NCI-H510A (cell line): Measurements from ENCODE around the gene OR2L5.

Experiments used
- DNase-seq: peaks from one replicate; lab custom pipeline; 2025; lab: John Stamatoyannopoulos, UW

OR2L5 gene, protein sequence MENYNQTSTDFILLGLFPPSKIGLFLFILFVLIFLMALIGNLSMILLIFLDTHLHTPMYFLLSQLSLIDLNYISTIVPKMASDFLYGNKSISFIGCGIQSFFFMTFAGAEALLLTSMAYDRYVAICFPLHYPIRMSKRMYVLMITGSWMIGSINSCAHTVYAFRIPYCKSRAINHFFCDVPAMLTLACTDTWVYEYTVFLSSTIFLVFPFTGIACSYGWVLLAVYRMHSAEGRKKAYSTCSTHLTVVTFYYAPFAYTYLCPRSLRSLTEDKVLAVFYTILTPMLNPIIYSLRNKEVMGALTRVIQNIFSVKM

DNA sequence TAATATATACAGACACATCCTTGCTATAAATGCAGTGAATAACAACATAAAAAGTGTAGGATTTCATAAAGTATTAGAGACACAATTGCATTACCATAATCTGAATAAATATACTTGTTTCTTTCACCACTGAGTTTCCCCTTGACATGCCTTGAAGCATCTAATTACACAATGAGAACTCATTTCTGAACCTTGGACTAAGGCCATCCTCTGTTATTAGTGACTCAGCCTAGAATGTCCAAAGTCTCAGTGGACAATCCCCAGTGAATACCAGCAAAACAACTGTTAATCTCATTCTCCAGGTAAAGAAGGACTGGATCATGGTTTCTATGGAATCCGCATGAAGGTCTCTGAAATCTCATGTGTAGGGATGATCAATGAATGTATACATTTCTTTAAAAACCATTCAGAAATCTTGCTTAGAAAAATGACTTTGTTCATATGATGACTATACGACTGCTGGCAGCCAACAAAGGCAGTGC lies at the start of gene OR2L5:
Gene OR2L5 (plus strand): TSS at position 432 of the 482 bp plus-strand sequence. CDS start 8,288 bp downstream, outside the sequence.
- DNase-seq: no peak

DNA sequence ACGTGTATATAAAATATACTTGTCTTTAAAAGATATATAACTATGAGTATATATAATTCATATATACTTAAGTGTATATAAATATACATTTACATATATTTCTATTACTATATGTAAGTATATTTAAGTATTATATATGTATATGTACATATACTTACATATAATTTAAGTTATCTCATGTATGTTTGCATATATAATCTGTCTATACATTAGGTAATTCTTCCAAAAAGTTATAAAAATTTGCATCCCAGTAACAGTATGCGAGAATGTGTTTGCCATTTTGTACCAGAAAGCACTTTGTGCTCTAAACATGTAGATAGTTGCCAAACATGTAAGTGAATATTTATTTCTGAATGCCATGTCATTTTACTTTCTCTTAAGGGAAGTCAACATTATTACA lies 48.5 kb upstream of the OR2L5 start, which contains the start of gene OR2AK2:
Gene OR2AK2 (plus strand): TSS at position 301 of the 400 bp plus-strand sequence. CDS start 144 bp downstream, outside the sequence.
- DNase-seq: no peak

DNA sequence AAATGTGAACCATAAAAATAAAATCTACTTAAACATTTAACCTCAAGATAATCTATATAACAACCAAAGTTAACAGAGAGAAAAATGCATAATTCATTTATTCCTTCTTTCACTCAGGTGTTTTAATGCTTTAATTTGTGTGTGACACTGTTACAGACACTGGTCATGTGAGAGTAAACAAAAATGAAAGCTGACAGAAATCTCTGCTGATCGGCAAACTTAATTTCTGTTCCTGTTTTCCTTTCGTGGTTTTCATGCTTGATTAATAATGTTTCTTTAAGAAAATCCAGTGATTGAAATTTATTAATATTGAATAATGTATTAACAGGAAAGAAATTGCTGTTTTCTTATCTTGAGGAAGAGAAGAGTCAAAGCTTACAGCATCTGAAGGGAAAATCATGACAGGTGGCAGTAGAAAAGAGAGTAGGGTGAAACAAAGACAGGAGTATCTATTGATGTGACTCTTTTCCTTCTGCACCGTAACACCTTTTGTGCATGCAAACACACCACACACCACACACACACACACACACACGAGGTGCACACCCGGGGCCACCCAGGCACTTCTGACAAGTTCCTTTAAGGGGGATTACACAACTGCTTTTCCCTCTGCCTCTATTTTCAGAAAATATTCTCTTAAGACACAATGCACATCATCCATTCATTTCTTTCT lies 46.8 kb upstream of the OR2L5 start:
- no peak for DNase-seq

DNA sequence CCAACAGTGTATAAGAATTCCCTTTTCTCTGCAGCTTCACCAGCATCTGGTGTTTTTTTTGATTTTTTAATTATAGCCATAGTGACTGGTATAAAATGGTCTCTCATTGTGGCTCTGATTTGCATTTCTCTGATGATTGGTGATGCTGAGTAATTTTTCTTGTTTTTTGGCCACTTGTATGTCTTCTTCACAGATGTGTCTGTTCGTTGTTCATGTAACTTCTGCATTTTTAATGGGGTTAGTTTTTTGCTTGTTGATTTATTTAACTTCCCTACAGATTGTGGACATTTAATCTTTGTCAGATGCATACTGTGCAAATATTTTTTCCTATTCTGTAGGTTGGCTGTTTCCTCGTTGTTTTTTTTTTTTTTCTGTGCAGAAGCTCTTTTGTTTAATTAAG lies 20.5 kb upstream of the OR2L5 start:
- no peak for DNase-seq

DNA sequence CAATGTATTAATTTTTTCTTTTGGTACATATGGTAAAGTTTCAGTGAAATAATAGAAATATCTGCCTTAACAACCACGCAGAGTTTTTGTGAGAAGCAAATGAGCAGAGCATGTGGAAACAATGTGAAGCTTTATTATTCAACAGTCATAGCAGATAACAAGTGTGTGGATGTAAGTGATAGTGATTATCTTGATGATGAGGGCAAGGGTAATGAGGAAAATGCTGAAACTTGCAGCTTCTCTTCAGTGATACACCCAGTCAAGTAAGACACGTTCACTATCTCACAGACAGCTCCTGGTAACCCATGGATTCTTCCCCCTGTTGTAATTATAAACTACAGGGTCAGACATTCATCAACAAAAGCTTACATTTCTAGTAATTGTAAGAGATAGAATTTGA lies 14.6 kb upstream of the OR2L5 start:
- no peak for DNase-seq

DNA sequence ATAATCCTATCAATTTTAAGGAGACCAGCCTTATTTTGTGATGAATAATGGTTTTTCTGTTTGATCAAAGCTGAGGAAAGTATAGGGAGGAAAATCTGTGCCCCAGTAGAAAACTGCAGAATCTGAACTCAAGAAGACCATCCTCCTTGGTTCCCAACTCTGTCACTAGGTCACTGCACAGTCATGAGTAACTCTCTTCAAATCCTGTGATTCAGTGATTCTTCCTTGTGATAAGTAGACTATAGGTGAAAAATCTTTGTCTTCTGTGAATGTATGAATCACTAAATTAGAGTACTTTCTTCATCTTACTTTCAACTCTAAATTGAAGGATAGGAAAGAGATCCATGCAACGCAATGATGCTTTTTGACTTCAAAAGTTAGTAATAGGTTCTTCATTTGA lies 13.3 kb upstream of the OR2L5 start:
- DNase-seq: no peak

DNA sequence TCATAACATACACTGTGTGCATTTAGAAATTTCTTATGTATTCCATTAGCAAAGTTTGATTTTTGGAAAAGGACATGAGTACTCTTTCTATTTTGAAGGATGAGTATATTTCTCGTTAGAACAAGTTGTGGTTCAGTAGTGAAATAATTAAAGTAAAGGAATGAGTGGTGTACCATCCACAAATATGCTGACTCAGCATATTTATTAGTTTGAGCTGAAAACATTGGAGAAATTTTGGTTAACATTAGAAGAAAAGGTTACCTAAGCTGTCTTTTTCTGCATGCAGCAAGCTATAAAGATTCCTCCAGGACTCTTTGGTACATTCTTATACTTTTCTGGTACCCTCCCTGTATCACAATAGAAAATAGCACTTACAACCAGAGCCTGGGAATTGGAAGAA lies 5.7 kb upstream of the OR2L5 start:
- no peak for DNase-seq

DNA sequence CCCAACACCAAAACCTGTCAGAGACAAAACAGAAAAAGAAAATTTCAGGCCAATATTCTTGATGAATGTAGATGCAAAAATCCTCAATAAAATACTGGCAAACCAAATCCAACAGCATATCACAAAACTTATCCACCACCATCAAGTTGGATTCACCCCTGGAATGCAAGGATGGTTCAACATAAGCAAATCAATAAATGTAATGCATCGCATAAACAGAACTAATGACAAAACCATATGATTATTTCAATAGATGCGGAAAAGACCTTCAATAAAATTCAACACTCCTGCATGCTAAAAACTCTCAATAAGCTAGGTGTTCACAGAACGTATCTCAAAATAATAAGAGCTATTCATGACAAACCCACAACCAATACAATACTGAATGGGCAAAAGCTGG lies 3.8 kb upstream of the OR2L5 start:
- DNase-seq: no peak

DNA sequence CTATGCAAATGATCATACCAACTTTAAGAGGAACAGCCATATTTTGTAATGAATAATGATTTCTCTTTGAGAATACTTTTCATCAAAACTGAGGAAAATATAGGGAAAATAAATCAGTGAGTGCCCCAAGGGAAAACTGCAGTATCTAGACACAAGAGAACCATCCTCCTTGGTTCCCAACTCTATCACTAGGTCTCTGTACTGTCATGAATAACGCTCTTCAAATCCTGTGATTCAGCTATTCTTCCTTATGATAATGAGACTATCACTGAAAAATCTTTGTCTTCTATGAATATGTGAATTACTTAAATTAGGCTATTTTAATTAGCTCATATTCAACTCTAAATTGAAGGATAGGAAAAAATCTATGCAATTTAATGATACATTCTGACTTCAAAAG lies 2.3 kb downstream of the OR2L5 start:
- no peak for DNase-seq

DNA sequence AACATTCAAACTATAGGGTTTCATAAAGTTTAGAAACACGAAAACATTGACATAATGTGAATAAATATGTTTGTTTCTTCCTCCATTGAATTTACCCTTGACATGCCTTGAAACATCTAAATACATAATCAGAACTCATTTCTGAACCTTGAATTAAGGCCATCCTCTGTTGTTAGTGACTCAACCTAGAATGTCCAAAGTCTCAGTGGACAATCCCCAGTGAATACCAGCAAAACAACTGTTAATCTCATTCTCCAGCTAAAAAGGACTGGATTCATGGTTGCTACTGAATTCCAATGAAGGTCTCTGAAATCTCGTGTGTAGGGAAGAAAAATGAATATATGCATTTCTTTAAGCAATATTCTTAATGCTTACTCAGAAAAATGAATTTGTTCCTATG lies 16.3 kb downstream of the OR2L5 start, which contains the start of gene OR2L2:
Gene OR2L2 (plus strand): TSS at position 301 of the 400 bp plus-strand sequence. CDS start 8,198 bp downstream, outside the sequence.
- no peak for DNase-seq

DNA sequence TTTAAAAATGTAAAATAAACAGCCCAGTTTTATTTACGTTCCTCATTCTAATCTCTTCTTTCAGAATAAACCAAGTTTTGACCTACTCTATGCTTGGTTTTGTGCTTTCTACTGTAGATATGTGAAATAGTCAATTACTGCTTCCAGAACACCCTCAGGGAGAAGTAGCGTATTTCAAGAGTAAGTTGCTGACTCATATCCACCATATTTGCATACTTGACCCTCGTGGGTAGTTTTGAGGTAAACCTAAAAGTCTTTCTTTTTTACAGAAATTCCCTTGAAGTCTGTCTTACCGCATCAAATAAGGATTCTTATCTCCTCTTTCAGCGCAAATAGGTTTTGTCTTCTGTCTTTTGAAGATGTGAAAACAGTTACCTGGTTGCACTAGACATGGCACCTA lies 31.7 kb downstream of the OR2L5 start:
- DNase-seq: no peak

DNA sequence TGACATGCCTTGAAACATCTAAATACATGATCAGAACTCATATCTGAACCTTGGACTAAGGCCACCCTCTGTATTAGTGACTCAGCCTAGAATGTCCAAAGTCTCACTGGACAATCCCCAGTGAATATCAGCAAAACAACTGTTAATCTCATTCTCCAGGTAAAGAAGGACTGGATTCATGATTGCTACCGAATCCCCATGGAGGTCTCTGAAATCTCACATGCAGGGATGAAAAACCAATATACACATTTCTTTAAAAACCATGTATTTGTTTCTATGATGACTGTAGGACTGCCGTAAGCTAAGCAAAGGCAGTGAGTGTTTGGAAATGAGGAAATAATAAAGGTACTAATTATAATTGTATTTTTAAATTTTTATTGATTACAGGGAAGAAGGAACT lies 33.1 kb downstream of the OR2L5 start, which contains the start of gene OR2L3:
Gene OR2L3 (plus strand): TSS at position 301 of the 400 bp plus-strand sequence. CDS start 13,846 bp downstream, outside the sequence.
- DNase-seq: no peak

DNA sequence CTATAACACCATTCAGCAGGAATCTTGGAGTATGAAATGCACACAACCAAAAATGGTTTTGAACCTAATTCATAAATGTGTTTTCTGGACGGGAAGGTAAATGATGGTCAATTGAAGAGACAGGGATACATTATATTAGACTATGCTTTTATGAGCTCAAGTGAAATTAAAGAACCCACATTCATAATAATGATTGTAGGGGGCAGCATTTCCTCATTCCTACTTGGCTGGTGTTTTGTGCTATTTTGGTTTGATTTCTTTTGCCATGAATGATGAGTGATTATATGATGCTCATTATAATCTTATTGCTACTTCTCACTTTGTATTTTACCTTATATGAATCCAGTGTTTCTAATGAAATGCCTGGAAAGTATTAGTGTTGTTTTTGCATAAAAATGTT lies 33.5 kb downstream of the OR2L5 start:
- DNase-seq: no peak

DNA sequence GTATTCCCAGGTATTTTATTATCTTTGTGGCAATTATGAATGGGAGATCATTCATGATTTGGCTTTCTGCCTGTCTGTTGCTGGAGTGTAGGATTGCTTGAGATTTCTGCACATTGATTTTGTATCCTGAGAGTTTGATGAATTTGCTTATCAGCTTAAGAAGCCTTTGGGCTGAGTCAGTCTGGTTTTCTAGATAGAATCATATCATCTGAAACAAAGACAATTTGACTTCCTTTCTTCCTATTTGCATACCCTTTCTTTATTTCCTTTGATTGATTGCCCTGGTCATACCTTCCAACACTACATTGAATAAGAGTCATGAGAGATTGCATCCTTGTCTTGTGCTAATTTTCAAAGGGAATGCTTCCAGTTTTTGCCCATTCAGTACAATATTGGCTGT lies 41.2 kb downstream of the OR2L5 start:
- DNase-seq: no peak

DNA sequence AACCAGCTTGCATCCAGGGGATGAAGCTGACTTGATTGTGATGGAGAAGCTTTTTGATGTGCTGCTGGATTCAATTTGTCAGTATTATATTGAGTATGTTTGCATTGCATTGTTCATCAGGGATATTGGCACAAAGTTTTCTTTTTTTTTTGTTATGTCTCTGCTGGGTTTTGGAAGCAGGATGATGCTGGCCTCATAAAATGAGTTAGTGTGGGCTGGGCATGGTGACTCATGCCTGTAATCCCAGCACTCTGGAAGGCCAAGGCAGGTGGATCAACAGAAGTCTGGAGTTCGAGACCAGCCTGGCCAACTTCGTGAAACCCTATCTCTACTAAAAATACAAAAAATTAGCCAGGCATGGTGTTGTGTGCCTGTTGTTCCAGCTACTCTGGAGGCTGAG lies 41.8 kb downstream of the OR2L5 start:
- no peak for DNase-seq

DNA sequence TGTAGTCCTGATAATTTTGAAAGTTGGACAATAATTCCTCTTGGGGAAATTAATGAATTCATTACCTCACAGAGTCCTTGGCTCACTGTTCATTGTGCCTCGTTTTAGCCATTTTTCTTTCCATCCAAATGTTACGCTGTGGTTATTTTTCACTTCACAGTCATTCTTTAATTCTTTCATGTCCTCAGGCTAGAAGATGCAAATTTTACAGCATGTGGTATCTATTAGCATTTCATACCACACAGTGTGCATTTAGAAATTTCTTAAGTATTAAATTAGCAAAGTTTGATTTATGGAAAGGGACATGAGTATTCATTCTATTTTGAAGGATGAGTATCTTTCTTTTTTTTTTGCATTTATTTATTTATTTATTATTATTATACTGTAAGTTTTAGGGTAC lies 51.6 kb downstream of the OR2L5 start:
- DNase-seq: no peak

DNA sequence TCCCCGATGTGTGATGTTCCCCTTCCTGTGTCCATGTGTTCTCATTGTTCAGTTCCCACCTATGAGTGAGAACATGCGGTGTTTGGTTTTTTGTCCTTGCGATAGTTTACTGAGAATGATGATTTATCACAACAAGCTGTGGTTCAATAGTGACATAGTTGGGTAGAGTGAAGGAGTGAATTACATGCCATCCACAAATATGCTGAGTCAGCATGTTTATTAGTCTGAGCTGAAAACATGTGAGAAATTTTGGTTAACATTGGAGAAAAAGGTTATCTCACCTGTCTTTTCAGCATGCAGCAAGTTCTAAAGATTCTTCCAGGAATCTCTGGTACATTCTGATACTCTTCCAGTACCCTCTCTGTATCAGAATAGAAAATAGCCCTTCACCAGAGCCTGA lies 52.1 kb downstream of the OR2L5 start:
- no peak for DNase-seq
